Keratinocyte (primary cell): ENCODE data around the gene PCDHB7.
"Not testable (repeated sequence)": the region's sequence is repeated elsewhere in the genome, so short reads cannot be mapped to it uniquely, and the experiment has no call there.

ENCODE experiments used
- CTCF ChIP-seq, 3 experiments: IDR thresholded peaks in 1 of 3; conservative IDR thresholded peaks in 1 of 3; optimal IDR thresholded peaks in 1 of 3; 2 replicates in 2 of 3; 3 replicates in 1 of 3; pipeline versions ENCODE3 to v1.5.1; 2011; ENCODE audit warnings: low read length in 3 of 3, mild to moderate bottlenecking in 3 of 3, moderate library complexity in 2 of 3, control low read depth in 1 of 3, inconsistent platforms in 1 of 3; ENCODE audit not compliant: insufficient read depth in 2 of 3; ENCODE audit errors: extremely low read depth in 1 of 3
- EZH2 ChIP-seq: IDR thresholded peaks from one replicate; pipeline ENCODE4 v1.6.1; 2012; ENCODE audit warnings: inconsistent platforms, mild to moderate bottlenecking, low read length, moderate library complexity

GRCh38 chr5:141201646-141202045 is 29.2 kb downstream of the PCDHB7 start:
- TF ChIP-seq CTCF (optimal IDR thresholded peaks at IDR 0.05 in 1 of 3, IDR thresholded peaks at IDR 0.05 in 1 of 3, conservative IDR thresholded peaks at IDR 0.05 in 1 of 3; ENCODE audit: extremely low read depth in 1 of 3, insufficient read depth in 2 of 3, low read length in 3 of 3); EZH2: not testable (repeated sequence)
